ENCODE measurements around the gene MAK.
"Not testable (repeated sequence)": the region's sequence is repeated elsewhere in the genome, so short reads cannot be mapped to it uniquely, and the experiment has no call there.

MAK gene

DNA sequence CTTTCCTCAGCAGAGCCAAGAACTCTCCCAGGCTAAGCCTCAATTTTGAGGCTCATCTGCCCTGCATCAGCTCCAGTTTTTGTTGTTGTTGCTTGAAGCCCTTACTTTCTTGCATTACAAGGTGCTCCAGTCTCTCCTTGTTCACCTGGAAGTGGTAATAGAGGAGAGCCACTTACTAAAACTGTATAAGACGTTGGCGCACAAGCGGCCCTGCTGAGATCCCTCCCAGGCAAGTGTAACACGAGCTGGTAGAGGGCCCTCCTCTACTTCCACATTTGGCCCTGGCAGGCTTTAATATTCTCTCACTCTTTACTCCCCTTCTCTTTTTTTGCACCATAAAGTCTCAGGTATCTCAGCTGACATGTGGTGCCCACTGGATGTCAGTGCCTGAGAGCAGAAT, 24.0 kb upstream of the MAK start:
- DNase-seq (ENCODE audit: low spot score), result no peak
- TF ChIP-seq, protein P1, sequence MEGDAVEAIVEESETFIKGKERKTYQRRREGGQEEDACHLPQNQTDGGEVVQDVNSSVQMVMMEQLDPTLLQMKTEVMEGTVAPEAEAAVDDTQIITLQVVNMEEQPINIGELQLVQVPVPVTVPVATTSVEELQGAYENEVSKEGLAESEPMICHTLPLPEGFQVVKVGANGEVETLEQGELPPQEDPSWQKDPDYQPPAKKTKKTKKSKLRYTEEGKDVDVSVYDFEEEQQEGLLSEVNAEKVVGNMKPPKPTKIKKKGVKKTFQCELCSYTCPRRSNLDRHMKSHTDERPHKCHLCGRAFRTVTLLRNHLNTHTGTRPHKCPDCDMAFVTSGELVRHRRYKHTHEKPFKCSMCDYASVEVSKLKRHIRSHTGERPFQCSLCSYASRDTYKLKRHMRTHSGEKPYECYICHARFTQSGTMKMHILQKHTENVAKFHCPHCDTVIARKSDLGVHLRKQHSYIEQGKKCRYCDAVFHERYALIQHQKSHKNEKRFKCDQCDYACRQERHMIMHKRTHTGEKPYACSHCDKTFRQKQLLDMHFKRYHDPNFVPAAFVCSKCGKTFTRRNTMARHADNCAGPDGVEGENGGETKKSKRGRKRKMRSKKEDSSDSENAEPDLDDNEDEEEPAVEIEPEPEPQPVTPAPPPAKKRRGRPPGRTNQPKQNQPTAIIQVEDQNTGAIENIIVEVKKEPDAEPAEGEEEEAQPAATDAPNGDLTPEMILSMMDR (IDR thresholded peaks at IDR 0.05; ENCODE audit: borderline replicate concordance, control extremely low read depth, extremely low read depth, insufficient read depth, missing control alignments), result no peak
- in situ Hi-C loops (cut with MboI; ENCODE audit: low sequenced_read_pairs, unreplicated experiment), result no loop called here

DNA sequence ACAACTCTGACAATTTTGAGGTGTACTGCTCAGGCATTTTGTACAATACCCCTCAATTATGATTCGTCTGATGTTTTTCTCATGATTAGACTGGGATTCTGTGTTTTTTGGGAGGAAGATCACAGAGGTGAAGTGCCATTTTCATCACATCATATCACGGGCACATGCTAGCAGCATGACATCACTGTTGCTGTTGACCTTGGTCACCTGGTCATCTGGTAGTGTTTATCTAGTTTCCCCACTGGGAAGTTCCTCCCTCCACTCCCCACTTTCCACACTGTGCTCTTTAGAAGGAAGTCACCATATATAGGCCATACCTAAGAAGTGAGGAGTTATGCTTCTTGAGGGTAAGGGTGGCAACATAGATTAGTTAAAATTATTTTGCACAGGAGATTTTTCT, 22.7 kb upstream of the MAK start:
- in situ Hi-C loops (cut with MboI; ENCODE audit: low sequenced_read_pairs, unreplicated experiment), result no loop called here
- TF ChIP-seq, protein P1 (IDR thresholded peaks at IDR 0.05; ENCODE audit: borderline replicate concordance, control extremely low read depth, extremely low read depth, insufficient read depth, missing control alignments), result no peak

DNA sequence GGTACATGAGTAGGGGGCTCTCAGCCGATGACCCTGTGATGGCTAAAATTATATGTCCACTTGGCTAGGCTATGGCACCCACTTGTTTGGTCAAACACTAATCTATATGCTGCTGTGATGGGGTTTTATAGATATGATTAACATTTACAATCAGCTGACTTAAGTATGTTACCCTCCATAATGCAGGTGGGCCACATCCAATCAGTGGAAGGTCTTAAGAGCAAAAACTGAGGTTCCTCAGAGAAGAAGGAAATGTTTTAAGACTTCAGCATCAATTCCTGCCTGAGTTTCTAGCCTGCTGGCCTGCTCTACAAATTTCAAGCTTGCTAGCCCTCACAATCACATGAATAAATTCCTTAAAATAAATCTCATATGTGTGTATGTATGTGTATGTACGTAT, 18.9 kb upstream of the MAK start:
- TF ChIP-seq, protein P1 (IDR thresholded peaks at IDR 0.05; ENCODE audit: borderline replicate concordance, control extremely low read depth, extremely low read depth, insufficient read depth, missing control alignments), result no peak
- DNase-seq (ENCODE audit: low spot score), result no peak
- in situ Hi-C loops (cut with MboI; ENCODE audit: low sequenced_read_pairs, unreplicated experiment), result no loop called here

More for the DNA sequence above, 22.7 kb upstream of the MAK start:
- no peak for DNase-seq (ENCODE audit: low spot score)

DNA sequence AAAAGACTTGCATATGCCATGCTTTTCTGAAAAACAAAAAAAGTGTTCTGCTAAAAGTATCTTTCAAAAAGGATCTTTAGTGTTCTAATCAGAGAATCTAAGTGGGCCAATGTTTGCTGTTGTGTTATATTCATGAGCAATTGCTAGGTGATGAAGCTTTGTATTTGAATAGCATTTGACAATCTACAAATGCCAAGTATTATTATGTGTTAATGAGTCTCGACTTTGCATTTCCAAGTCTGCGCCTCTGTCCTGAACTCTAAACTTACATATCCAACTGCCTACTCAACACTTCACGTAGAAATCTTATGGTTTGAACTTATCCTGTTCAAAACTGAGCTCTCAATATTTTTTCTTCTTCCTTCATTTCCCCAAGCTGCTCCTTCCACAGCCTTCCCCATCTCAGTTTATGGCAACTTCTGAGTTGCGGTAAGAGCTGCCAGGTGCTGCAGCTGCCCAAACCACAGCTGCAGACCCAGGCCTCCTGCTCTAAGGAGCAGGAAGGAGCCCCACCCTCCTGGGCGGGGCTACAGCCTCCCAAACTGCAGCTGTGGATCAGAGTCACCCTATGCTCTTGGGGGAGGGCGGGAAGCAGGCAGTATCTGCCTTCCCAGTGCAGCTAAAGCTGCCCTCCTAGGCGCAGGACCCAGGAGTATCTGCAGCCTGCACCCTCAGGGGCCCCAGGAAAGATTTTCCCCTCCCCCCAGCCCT, 16.7 kb upstream of the MAK start:
- DNase-seq (ENCODE audit: low spot score), result no peak
- TF ChIP-seq, protein P1 (IDR thresholded peaks at IDR 0.05; ENCODE audit: borderline replicate concordance, control extremely low read depth, extremely low read depth, insufficient read depth, missing control alignments), result no peak
- in situ Hi-C loops (cut with MboI; ENCODE audit: low sequenced_read_pairs, unreplicated experiment), result no loop called here

DNA sequence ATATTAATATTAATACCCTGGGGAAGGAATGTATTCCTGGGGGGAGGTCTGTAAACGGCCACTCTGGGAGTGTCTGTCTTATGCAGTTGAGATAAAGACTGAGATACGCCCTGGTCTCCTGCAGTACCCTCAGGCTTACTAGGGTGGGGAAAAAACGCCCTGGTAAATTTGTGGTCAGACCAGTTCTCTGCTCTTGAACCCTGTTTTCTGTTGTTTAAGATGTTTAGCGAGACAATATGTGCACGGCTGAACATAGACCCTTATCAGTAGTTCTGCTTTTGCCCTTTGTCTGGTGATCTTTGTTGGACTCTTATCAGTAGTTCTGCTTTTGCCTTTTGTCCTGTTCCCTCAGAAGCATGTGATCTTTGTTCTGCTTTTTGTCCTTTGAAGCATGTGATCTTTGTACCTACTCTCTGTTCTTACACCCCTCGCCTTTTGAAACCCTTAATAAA, 15.5 kb upstream of the MAK start:
- in situ Hi-C loops (cut with MboI; ENCODE audit: low sequenced_read_pairs, unreplicated experiment); DNase-seq (ENCODE audit: low spot score): not testable (repeated sequence)

DNA sequence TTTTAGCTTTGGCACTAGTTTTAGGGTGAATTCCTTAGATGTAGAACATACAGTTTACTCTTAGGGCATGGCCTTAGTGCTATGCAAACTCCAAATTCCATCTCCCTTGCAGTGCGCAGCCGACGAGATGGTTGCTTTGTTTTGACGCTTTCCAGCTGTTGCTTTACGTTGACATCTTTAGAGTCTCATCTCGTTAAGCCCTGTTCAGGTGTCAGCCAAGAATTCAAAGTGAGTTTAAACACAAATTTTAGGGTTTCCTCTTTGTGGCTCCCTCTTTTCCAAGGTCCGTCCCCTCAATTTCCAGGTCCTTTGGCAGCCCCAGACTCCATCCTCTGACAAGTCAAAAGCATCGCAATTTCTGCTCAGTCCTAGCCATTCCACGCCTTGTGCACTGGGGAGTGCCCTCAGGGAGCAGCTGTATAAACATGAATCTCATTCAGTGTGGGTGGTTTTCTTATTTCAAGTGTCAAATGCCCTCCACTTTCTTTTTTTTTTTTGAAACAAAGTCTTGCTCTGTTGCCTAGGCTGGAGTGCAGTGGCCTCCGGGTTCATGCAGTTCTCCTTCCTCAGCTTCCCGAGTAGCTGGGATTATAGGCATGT, 14.1 kb upstream of the MAK start:
- TF ChIP-seq, protein P1 (IDR thresholded peaks at IDR 0.05; ENCODE audit: borderline replicate concordance, control extremely low read depth, extremely low read depth, insufficient read depth, missing control alignments), result no peak
- no peak for DNase-seq (ENCODE audit: low spot score)

DNA sequence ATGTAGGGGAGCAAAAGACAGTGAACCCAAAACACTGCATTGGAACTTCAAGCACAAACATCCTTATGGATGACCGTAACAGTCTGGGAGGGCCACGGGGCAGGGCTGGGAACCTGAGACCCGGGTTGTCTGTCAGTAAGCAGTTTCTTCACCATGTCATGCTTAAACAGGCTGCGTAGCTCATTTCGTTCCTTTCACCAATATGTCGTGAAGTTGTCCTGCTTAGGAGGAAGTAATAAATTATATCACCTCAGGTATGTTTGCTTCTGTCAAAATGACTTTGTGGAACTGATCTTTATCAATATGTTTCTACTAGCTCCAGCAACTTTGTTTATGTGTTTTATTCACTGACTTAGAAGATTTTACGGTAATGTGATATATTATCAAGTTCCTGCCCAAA, 12.4 kb upstream of the MAK start:
- TF ChIP-seq, protein P1 (IDR thresholded peaks at IDR 0.05; ENCODE audit: borderline replicate concordance, control extremely low read depth, extremely low read depth, insufficient read depth, missing control alignments), result no peak
- in situ Hi-C loops (cut with MboI; ENCODE audit: low sequenced_read_pairs, unreplicated experiment), result no loop called here
- DNase-seq (ENCODE audit: low spot score), result no peak

More for the DNA sequence above, 14.1 kb upstream of the MAK start:
- in situ Hi-C loops (cut with MboI; ENCODE audit: low sequenced_read_pairs, unreplicated experiment), result no loop called here

Data from GM13976 (cell line).